Cardiac muscle cell (in vitro differentiated cells and primary cell): Measurements from ENCODE around the gene GIGYF2. TPM values are rescaled to one million over a fixed set of nuclear protein-coding genes. Genes with fewer than 3 reads are reported as not detected.

Experiments
- DNase-seq, 2 donors: peaks; one replicate each; pipeline versions ENCODE4 v3.0.0 to v3.0.0-alpha.2; 2010 to 2017; ENCODE audit warnings: low read depth in 1 of 2, low spot score in 1 of 2
- H3K27ac ChIP-seq: fragments of 200-600 bp; sonication (generic); 2 replicates; pipeline ENCODE4 v1.5.1; 2016
- H3K27me3 ChIP-seq: fragments of 200-600 bp; sonication (generic); 2 replicates; pipeline ENCODE4 v1.6.0; 2016; ENCODE audit warnings: control low read depth
- H3K36me3 ChIP-seq: fragments of 200-600 bp; sonication (generic); 2 replicates; pipeline ENCODE4 v1.5.1; 2016; ENCODE audit warnings: control low read depth
- H3K4me1 ChIP-seq: fragments of 200-600 bp; sonication (generic); 2 replicates; pipeline ENCODE4 v1.8.1; 2017; ENCODE audit warnings: low read depth, mild to moderate bottlenecking, mixed run types
- H3K4me3 ChIP-seq: fragments of 200-600 bp; sonication (generic); 2 replicates; pipeline ENCODE4 v1.5.1; 2016; ENCODE audit warnings: mild to moderate bottlenecking
- H3K9me3 ChIP-seq: fragments of 200-600 bp; sonication (generic); 2 replicates; pipeline ENCODE4 v1.5.1; 2017; ENCODE audit warnings: low read depth, mild to moderate bottlenecking, control low read depth
- polyA plus RNA-seq: library from polyadenylated mRNA; unstranded; fragments of >200 nt; fragmentation: Nextera tagmentation; extraction: Ambion mirVana; gene quantifications from 2 replicates; pipeline ENCODE4 v1.2.1, GENCODE V29; 2016
- total RNA-seq: library from RNA; depleted of rRNA; stranded (reverse); fragments of >200 nt; gene quantifications from 2 replicates; pipeline ENCODE4 v1.2.3, GENCODE V29; 2016
- TF ChIP-seq, protein P1 (sequence below): IDR thresholded peaks from 2 replicates; pipeline ENCODE4 v1.5.1; 2012; ENCODE audit warnings: low read depth, mild to moderate bottlenecking, low read length

Gene GIGYF2
- total and polyA plus RNA-seq, 2 experiments from 2014 or later, result 36.9 to 52.1 TPM

DNA sequence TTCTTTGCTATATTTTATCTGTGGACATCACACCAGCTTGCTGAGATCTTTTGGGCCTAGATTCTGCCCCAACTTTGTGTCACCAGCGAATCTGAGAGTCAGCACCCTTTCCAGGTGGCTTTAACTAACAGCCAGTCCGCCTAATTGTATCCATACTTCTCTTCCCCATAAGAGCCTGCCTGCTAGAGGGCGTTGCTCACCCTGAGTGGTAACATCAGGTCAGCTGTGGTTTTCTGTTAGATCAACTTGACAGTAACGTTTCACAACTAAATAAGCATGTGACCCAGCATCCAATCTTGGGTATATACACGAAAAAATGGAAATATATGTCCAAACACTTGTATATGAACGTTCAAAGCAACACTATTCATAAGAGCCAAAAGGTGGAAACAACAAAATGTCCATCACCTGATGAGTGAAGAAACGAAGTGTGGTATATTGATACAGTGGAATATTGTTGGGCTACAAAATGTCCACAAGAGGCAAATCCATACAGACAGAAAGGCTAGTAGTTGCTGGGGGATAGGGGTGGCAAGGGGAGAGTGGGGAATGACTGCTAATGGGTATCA, 38.8 kb upstream of the GIGYF2 start:
- Histone ChIP-seq H3K27me3 (no peaks in the 10 kb centered on the region), H3K36me3 (no peaks in the 10 kb centered on the region), H3K4me3 (no peak overlapping the region), H3K27ac (no peak overlapping the region), H3K4me1 (no peaks in the 10 kb centered on the region), H3K9me3 (no peaks in the 10 kb centered on the region)
- TF ChIP-seq, protein P1, sequence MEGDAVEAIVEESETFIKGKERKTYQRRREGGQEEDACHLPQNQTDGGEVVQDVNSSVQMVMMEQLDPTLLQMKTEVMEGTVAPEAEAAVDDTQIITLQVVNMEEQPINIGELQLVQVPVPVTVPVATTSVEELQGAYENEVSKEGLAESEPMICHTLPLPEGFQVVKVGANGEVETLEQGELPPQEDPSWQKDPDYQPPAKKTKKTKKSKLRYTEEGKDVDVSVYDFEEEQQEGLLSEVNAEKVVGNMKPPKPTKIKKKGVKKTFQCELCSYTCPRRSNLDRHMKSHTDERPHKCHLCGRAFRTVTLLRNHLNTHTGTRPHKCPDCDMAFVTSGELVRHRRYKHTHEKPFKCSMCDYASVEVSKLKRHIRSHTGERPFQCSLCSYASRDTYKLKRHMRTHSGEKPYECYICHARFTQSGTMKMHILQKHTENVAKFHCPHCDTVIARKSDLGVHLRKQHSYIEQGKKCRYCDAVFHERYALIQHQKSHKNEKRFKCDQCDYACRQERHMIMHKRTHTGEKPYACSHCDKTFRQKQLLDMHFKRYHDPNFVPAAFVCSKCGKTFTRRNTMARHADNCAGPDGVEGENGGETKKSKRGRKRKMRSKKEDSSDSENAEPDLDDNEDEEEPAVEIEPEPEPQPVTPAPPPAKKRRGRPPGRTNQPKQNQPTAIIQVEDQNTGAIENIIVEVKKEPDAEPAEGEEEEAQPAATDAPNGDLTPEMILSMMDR, result peak; percentile 31
- peak; percentile 18 to 46 for DNase-seq

DNA sequence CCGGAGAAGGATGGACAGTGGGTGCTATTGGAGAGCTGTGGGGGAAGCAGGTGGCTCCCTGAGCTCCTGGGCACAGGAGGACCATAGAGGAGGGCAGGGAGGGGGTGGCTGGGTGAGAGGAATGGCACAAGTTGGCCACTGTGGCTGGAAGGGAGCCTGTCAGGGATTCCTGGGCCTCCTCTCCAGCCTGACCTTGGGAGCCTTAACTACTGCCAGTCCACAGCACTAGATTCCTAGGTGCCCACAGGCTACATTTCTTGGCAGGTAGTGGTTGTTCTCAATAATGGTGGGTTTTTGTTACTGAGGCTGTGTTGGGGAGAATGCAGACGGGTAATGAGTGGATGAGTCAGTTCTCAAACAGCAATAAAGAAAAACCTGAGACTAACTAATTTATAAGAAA, 37.8 kb upstream of the GIGYF2 start:
- Histone ChIP-seq H3K36me3 (no peaks in the 10 kb centered on the region), H3K27ac (no peak overlapping the region), H3K4me1 (no peaks in the 10 kb centered on the region), H3K27me3 (no peaks in the 10 kb centered on the region), H3K9me3 (no peaks in the 10 kb centered on the region), H3K4me3 (no peak overlapping the region)
- no peak for DNase-seq
- TF ChIP-seq, protein P1, result no peak

DNA sequence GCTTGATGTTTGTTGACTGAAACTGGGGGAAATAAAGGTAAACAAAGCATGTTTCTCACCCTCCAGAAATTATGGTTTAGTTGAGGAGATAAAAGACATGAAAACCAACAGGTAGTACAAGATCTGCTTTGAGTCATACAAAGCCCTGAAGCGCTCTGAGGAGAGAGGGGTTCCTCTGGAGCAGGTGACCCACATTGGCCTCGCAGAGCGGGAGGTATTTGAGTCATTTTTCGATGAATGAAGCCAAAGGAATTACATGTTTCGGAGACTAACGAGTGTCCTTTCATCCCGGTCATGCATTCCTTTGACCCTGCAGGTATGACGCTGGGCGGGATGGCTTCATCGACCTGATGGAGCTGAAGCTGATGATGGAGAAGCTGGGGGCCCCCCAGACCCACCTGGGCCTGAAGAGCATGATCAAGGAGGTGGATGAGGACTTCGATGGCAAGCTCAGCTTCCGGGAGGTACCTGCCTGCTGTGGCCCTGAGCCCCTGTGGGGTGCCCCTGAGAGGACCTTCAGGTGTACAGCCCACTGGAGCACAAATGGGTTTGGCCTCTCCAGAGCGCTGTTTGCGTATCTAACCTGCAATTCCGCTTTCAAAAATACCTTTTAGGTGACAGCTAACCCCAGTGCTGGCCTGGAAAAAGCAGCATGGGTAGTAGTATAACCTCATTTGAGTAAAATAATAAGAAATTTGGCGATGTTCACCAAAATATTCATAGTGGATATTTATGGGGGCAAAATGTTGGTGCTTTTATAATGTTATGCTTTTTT, 34.5 kb upstream of the GIGYF2 start:
- Histone ChIP-seq H3K36me3 (no peaks in the 10 kb centered on the region), H3K27me3 (no peaks in the 10 kb centered on the region), H3K9me3 (no peaks in the 10 kb centered on the region), H3K27ac (no peak overlapping the region), H3K4me1 (no peaks in the 10 kb centered on the region), H3K4me3 (no peak overlapping the region)
- TF ChIP-seq, protein P1, result no peak
- no peak for DNase-seq

GRCh38 chr2:232666051-232666805, 30.9 kb upstream of the GIGYF2 start:
- TF ChIP-seq, protein P1, result no peak
- Histone ChIP-seq H3K4me3 (no peak overlapping the region), H3K4me1 (no peaks in the 10 kb centered on the region), H3K27ac (no peak overlapping the region), H3K27me3 (no peaks in the 10 kb centered on the region), H3K9me3 (no peaks in the 10 kb centered on the region), H3K36me3 (no peaks in the 10 kb centered on the region)
- no peak for DNase-seq

DNA sequence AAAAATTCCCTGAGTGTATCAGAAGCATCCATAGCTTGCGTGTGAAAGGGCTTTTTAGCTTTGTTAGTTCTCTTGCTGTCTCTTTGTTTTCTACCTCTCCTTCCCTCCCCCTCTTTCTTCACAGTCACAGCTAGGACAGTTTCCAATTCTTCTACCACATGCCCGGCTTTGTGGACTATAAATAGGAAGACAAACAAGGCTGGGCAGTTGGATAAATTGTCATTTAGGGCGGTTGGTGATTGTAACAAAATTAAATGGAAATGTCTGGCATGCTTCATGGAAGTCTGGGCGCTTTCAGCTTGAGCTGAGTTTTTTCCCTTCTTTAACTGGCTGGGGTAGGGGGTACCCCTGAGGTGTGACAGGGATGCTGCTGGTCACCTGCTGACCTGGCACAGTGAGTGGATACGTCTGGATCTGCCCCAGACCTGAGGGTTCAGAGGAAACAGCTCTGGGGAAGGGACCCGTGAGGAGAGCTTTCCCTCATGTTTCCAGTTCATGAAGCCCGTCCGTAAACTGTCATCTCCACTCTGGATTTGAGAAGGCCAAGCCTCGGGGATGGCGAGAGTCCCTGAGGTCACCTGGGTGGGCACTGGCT, 29.0 kb upstream of the GIGYF2 start:
- Histone ChIP-seq H3K27me3 (no peaks in the 10 kb centered on the region), H3K4me1 (no peaks in the 10 kb centered on the region), H3K36me3 (no peaks in the 10 kb centered on the region), H3K4me3 (no peak overlapping the region), H3K27ac (no peak overlapping the region), H3K9me3 (no peaks in the 10 kb centered on the region)
- DNase-seq, result no peak
- TF ChIP-seq, protein P1, result no peak
